A673 (cell line): ENCODE data around the gene BACE2. TPM values are rescaled to one million over a fixed set of nuclear protein-coding genes. Genes with fewer than 3 reads are reported as not detected.
"Not testable (repeated sequence)": the region's sequence is repeated elsewhere in the genome, so short reads cannot be mapped to it uniquely, and the experiment has no call there.

ENCODE experiments used
- BruUV-seq: library from RNA; stranded (reverse); fragments of 400-500 nt; replicated peaks from 2 replicates; lab custom pipeline; 2021; lab: Mats Ljungman, UMichigan
- CTCF ChIA-PET: fragments of 300-600 bp; sonication (Branson Sonifier 250); formaldehyde crosslinking; loops from one replicate; lab custom pipeline; 2022; ENCODE audit warnings: antibody characterized with exemption; lab: Charles Lee
- POLR2A ChIA-PET: fragments of 300-600 bp; sonication (Branson Sonifier 250); formaldehyde crosslinking; loops from one replicate; lab custom pipeline; 2022; ENCODE audit warnings: antibody characterized with exemption; ENCODE audit not compliant: low non-redundant PET; lab: Charles Lee
- DNase-seq: peaks from one replicate; pipeline ENCODE4 v3.0.0-alpha.2; 2015; ENCODE audit warnings: low spot score
- H3K27ac ChIP-seq: fragments of 200-600 bp; sonication (generic); 2 replicates; pipeline ENCODE4 v1.5.1; 2016; ENCODE audit warnings: mixed run types, low read depth, mild to moderate bottlenecking, mixed read lengths, antibody characterized with exemption, low read length; ENCODE audit not compliant: poor library complexity, severe bottlenecking
- H3K27me3 ChIP-seq: fragments of 200-600 bp; sonication (generic); replicated peaks from 2 replicates; pipeline ENCODE4 v1.6.1; 2017; ENCODE audit warnings: mixed run types, low read depth, mild to moderate bottlenecking, mixed read lengths, antibody characterized with exemption, low read length; ENCODE audit not compliant: insufficient read depth, poor library complexity
- H3K36me3 ChIP-seq: fragments of 200-600 bp; sonication (generic); 2 replicates; pipeline ENCODE4 v1.6.1; 2016; ENCODE audit warnings: mixed run types, mild to moderate bottlenecking, mixed read lengths, antibody characterized with exemption, low read length; ENCODE audit not compliant: insufficient read depth, poor library complexity, severe bottlenecking
- H3K4me1 ChIP-seq: fragments of 200-600 bp; sonication (generic); 2 replicates; pipeline ENCODE4 v1.6.1; 2017; ENCODE audit warnings: mixed run types, mild to moderate bottlenecking, mixed read lengths, antibody characterized with exemption, low read length; ENCODE audit not compliant: insufficient read depth, poor library complexity, severe bottlenecking
- H3K4me3 ChIP-seq: fragments of 200-600 bp; sonication (generic); 2 replicates; pipeline ENCODE4 v1.5.1; 2016; ENCODE audit warnings: low read depth, mixed run types, mild to moderate bottlenecking, mixed read lengths, low read length; ENCODE audit not compliant: poor library complexity, severe bottlenecking
- H3K9me3 ChIP-seq: fragments of 200-600 bp; sonication (generic); 2 replicates; pipeline ENCODE4 v1.6.1; 2016; ENCODE audit warnings: mixed run types, low read depth, mild to moderate bottlenecking, mixed read lengths, antibody characterized with exemption, low read length; ENCODE audit not compliant: poor library complexity, severe bottlenecking
- CTCF ChIP-seq: fragments of 300-800, 200-600 bp; sonication (generic); conservative IDR thresholded peaks from 2 replicates; pipeline ENCODE4 v1.5.1; 2017; ENCODE audit warnings: low read depth, mild to moderate bottlenecking, antibody characterized with exemption, low read length, moderate library complexity, mixed read lengths
- EZH2 ChIP-seq: fragments of 200-600 bp; sonication (generic); IDR thresholded peaks from 2 replicates; pipeline ENCODE4 v1.6.1; 2017; ENCODE audit warnings: borderline replicate concordance, low read depth, mild to moderate bottlenecking, mixed read lengths, antibody characterized with exemption, low read length; ENCODE audit not compliant: poor library complexity, severe bottlenecking
- intact Hi-C: fragments of 100-400 bp; cut with micrococcal nuclease; formaldehyde crosslinking; loops from one replicate; pipeline ENCODE4 v1.10.0; 2022; ENCODE audit not compliant: unreplicated experiment
- total RNA-seq: library from RNA; stranded (reverse); gene quantifications from 2 replicates; pipeline ENCODE4 v1.2.3, GENCODE V29; 2021

The BACE2 gene
- total RNA-seq, 1 experiment from 2014 or later = 6.9 TPM

- Histone ChIP-seq H3K27ac (no peak overlapping the region), H3K4me1 (no peaks in the 10 kb centered on the region), H3K36me3 (no peaks in the 10 kb centered on the region), H3K4me3 (no peak overlapping the region), H3K27me3 (no peaks in the 10 kb centered on the region), H3K9me3 (no peaks in the 10 kb centered on the region)
- TF ChIP-seq EZH2 (no peak), CTCF (no peak)
- ChIA-PET CTCF (no interaction called here), POLR2A (no interaction called here)
- no peak for DNase-seq
- BruUV-seq = no TSS peak
- intact Hi-C loops = no loop called here
Observed at GRCh38 chr21:41243107-41243506, 75.1 kb downstream of the BACE2 start.

DNA sequence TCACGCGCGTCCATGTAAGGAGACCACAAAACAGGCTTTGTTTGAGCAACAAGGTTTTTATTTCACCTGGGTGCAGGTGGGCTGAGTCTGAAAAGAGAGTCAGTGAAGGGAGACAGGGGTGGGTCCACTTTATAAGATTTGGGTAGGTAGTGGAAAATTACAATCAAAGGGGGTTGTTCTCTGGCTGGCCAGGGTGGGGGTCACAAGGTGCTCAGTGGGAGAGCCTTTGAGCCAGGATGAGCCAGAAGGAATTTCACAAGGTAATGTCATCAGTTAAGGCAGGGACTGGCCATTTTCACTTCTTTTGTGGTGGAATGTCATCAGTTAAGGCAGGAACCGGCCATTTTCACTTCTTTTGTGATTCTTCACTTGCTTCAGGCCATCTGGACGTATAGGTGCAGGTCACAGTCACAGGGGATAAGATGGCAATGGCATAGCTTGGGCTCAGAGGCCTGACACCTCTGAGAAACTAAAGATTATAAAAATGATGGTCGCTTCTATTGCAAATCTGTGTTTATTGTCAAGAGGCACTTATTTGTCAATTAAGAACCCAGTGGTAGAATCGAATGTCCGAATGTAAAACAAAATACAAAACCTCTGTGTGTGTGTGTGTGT, 76.4 kb downstream of the BACE2 start:
- intact Hi-C loops, H3K27me3 ChIP-seq, CTCF ChIA-PET, H3K36me3 ChIP-seq, DNase-seq, H3K9me3 ChIP-seq, H3K4me1 ChIP-seq, POLR2A ChIA-PET, H3K27ac ChIP-seq, BruUV-seq, H3K4me3 ChIP-seq: not testable (repeated sequence)

GRCh38 chr21:41245509-41246135, 77.7 kb downstream of the BACE2 start:
- TF ChIP-seq EZH2 (no peak), CTCF (no peak)
- Histone ChIP-seq H3K27ac (no peak overlapping the region), H3K4me3 (no peak overlapping the region), H3K27me3 (no peaks in the 10 kb centered on the region), H3K36me3 (no peaks in the 10 kb centered on the region), H3K9me3 (no peaks in the 10 kb centered on the region), H3K4me1 (no peaks in the 10 kb centered on the region)
- BruUV-seq = no TSS peak
- no peak for DNase-seq
- CTCF ChIA-PET = no interaction called here
- POLR2A ChIA-PET = no interaction called here
- intact Hi-C loops = no loop called here

DNA sequence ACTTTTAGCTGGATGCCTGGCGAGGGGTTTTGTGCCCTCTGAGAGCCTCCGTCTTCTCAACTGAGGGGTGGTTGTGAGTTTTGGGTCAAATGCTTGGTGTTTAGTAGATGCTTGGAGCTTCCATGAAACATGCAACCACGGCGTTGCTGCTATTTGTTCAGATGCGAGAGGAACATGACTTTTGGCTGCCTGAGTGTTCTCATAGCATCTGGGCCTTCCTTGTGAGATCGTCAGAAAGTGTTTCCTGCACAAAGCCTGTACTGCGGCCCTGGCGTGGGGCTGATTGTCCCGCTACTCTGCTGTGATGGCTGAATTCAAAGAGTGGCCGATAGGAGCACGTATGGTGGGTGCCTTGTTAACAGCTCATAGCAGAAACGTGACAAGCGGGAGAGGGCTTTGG, 78.8 kb downstream of the BACE2 start:
- H3K36me3 ChIP-seq = no peaks in the 10 kb centered on the region
- no peak for DNase-seq
- no peaks in the 10 kb centered on the region for H3K27me3 ChIP-seq
- H3K4me1 ChIP-seq = no peaks in the 10 kb centered on the region
- no peak for TF ChIP-seq EZH2
- TF ChIP-seq CTCF = no peak
- POLR2A ChIA-PET = no interaction called here
- H3K27ac ChIP-seq = no peak overlapping the region
- intact Hi-C loops = no loop called here
- no peaks in the 10 kb centered on the region for H3K9me3 ChIP-seq
- no peak overlapping the region for H3K4me3 ChIP-seq
- CTCF ChIA-PET = no interaction called here
- BruUV-seq = no TSS peak
